Upper lobe of left lung (tissue), 4 donors: ENCODE data around the gene CHDH.

Experiments
- EP300 ChIP-seq, 4 donors: sonication (generic); formaldehyde crosslinking; IDR thresholded peaks; one replicate each; pipeline ENCODE4 v1.5.1; 2017; ENCODE audit warnings: antibody characterized with exemption in 4 of 4, control low read depth in 2 of 4
- POLR2A ChIP-seq, 4 donors: fragments of 450-650 bp; IDR thresholded peaks; one replicate each; pipeline ENCODE4 v1.5.1; 2016 to 2017; ENCODE audit warnings: antibody characterized with exemption in 4 of 4, mild to moderate bottlenecking in 2 of 4
- TF ChIP-seq, protein P1 (sequence below), 6 experiments: fragments of 450-650 bp in 4 of 6; fragments of 200-600 bp in 2 of 6; sonication (generic) in 2 of 6; IDR thresholded peaks; one replicate each; pipeline ENCODE4 v1.5.1; 2016 to 2019; ENCODE audit warnings: antibody characterized with exemption in 6 of 6

- TF ChIP-seq, protein P1, sequence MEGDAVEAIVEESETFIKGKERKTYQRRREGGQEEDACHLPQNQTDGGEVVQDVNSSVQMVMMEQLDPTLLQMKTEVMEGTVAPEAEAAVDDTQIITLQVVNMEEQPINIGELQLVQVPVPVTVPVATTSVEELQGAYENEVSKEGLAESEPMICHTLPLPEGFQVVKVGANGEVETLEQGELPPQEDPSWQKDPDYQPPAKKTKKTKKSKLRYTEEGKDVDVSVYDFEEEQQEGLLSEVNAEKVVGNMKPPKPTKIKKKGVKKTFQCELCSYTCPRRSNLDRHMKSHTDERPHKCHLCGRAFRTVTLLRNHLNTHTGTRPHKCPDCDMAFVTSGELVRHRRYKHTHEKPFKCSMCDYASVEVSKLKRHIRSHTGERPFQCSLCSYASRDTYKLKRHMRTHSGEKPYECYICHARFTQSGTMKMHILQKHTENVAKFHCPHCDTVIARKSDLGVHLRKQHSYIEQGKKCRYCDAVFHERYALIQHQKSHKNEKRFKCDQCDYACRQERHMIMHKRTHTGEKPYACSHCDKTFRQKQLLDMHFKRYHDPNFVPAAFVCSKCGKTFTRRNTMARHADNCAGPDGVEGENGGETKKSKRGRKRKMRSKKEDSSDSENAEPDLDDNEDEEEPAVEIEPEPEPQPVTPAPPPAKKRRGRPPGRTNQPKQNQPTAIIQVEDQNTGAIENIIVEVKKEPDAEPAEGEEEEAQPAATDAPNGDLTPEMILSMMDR (IDR thresholded peaks at IDR 0.05), result no peak
- TF ChIP-seq EP300 (IDR thresholded peaks at IDR 0.05), result no peak
- TF ChIP-seq POLR2A (IDR thresholded peaks at IDR 0.05), result no peak
These were observed 79.5 kb downstream of the CHDH start for GRCh38 chr3:53766706-53767105.
